NCI-H128 (cell line): ENCODE results near the gene PARP12.

ENCODE experiments used
- DNase-seq: peaks from one replicate; lab custom pipeline; 2025; ENCODE audit not compliant: unreplicated experiment; lab: John Stamatoyannopoulos, UW

PARP12 gene

DNA sequence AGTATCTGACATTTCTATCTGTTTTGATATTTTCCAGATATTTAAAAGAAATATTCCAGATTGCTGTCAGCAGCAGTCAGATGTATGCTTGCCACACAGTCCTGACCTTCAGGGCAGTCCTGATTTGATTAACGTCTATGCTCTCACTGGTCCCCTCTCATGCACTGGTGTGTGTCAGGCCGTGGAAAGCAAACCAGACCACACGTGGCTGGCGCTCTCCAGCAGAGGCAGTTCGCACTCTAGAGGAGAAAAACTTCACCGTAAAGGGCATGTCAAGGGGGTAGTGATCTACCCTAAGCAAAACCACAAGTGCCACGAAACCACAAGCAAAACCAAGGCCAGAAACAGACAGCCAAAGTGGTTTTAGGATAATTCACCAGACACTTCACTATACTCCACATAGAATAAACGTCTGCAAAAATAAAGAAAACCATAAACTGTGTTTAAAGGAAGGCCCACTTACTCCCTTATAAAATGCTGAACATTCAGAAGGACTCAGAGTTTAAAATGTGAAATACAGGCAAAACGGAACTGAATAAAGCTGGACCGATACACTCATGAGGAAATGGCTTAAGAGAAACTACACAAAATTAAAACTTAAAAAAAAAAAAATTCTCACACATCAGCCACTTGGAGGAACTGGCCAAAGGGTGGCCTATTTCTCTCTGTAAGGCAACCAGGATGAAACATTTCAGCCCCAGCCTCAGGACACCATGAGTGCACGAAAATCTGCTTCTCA lies 26.4 kb downstream of the PARP12 start:
- DNase-seq = no peak

GRCh38 chr7:140035400-140036223 lies 27.1 kb downstream of the PARP12 start:
- no peak for DNase-seq

- no peak for DNase-seq
Measured at GRCh38 chr7:140034421-140034820, 28.3 kb downstream of the PARP12 start.

GRCh38 chr7:140033779-140034363 lies 28.9 kb downstream of the PARP12 start:
- DNase-seq = no peak

DNA sequence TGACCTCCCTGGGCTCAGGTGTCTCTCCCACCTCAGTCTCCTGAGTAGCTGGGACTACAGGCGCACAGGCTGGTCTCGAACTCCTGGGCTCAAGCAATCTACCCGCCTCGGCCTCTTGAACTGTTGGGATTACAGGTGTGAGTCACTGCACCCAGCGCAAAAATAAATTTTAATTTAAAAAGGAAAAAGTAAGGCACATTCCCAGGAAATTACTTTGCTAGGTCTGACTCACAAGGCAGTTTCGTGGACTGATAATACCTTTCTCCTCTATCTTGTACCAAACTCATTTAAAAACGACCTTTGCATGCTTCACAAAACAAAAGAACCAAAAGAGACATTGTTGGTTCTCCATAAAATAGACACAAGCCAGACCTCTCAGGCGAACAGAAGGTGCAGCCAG lies 29.7 kb downstream of the PARP12 start:
- no peak for DNase-seq

GRCh38 chr7:140031364-140031763 lies 31.4 kb downstream of the PARP12 start:
- DNase-seq = no peak

DNA sequence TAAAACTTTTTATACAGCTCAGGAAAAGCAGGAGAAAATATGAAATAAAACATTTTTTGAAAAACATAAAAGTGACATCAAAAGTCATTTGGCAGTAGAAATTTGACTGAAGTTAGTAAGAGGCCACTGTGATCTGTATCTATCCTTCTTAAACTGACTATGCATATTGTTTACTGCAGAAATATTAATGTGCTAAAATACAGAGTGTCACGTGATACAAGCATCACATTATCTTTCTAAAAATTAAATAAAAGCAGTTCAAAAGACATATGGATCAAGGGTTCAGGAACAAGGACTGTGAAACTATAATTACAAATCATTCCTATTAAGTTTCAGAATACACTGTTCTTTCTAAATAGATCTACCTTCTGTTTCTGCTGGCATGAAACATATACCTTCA lies 33.7 kb downstream of the PARP12 start:
- no peak for DNase-seq

DNA sequence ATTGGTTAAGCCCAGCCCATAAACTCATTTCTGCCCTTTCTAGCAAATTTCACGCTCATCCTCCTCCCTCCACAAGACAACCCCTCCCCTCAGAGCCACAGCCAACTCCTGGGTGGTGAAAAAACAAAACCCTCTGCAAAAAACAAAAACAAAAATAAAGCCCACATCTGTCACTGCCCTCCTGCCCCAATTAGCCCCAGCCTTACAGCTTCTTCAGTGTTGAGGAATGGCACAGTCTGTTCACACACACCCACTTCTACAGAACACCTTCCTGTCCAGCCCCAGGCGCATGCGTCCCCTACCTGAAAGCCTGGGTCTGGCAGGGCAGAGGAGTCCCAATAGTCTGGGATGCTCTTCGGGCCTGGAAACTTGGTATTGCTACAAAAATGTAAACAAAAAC lies 34.4 kb downstream of the PARP12 start:
- DNase-seq = no peak

DNA sequence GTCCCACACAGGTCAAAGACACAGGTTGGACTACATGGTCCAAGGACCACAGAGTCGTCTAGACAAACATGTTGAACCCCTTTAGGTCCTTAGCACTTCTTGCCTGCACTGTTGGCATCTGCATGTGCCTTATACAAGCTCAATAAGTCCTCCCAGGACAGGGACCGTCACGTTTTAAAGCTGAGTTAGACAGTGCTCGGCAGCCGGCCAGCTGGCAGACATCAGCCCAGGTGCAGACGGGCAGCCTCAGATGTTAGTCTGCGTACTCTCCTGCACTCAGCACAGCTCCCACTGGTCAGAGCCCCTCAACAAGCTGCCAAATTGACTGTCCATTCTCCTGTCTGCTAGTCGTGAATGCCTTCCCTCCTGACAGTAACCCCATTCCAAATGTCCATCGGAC lies 34.9 kb downstream of the PARP12 start:
- no peak for DNase-seq

GRCh38 chr7:140026935-140027334 lies 35.8 kb downstream of the PARP12 start:
- no peak for DNase-seq

- no peak for DNase-seq
Measured at GRCh38 chr7:140025814-140026433, 36.8 kb downstream of the PARP12 start.

- no peak for DNase-seq
Measured at GRCh38 chr7:140025241-140025640, 37.5 kb downstream of the PARP12 start.

GRCh38 chr7:140024585-140024984 lies 38.2 kb downstream of the PARP12 start:
- no peak for DNase-seq

GRCh38 chr7:140023728-140024127 lies 39.0 kb downstream of the PARP12 start:
- DNase-seq = no peak

DNA sequence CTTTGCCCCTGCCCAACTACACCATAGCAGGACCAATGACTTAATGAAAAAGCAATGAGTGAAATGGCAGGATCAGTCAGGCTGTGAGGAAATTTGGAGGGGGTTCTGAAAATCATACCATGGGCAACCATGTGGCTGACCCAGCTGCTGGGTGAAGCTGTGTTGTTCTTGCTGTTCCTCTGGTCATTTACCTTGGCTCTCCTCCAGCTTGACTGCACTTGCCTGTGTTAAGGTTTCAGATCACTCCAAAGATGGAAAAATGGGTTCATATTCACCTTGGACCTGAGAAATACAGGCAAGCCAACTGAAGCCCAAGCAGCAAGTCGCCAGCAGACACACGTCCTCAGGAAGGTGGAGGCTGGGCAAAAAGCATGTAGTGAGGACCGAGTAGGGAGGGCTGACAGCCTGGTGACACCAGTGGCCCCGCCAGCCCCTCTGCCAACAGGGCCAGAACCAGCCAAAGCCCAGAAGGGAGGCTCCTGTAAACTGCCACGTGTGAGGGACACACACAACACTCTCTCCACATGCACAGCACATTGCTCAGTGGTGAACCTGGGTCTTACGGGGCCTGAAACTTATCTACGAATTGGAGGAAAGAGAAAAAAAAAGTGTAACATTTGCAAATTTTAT lies 40.1 kb downstream of the PARP12 start:
- no peak for DNase-seq

GRCh38 chr7:140021603-140022002 lies 41.1 kb downstream of the PARP12 start:
- no peak for DNase-seq

GRCh38 chr7:140019606-140020005 lies 43.1 kb downstream of the PARP12 start:
- no peak for DNase-seq

DNA sequence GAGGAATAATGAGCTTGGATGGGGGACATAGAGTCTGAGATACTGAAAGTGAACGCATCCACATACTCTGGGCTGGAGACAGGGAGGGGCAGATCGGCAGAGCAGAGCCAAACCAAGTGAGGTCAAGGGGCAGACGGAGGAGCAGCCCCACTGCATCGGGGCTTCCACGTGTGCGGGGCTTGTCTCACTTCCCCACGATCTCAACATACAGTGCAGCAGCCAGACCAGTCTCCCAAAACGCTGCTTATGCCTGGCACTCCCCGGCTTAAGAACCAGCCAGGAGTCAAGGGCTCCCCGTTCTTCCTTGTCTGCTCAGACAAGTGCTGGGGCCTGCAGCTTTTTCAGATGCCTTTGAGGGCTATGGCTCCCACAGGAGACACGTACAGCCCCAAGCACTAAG lies 43.6 kb downstream of the PARP12 start:
- DNase-seq = no peak

GRCh38 chr7:140018125-140019043 lies 44.4 kb downstream of the PARP12 start:
- no peak for DNase-seq

- DNase-seq = no peak
Measured at GRCh38 chr7:140017543-140017942, 45.2 kb downstream of the PARP12 start.
